Stomach smooth muscle (tissue), 2 donors: ENCODE data around the gene PHF23.

Source experiments
- H3K27ac ChIP-seq: one replicate; pipeline ENCODE4 v1.7.0; 2013; ENCODE audit warnings: mild to moderate bottlenecking, low read length, inconsistent platforms
- H3K27me3 ChIP-seq, 2 donors: one replicate each; pipeline ENCODE4 v1.7.0; 2013; ENCODE audit warnings: low read length in 2 of 2; ENCODE audit not compliant: insufficient read depth in 2 of 2, control insufficient read depth in 1 of 2
- H3K36me3 ChIP-seq, 2 donors: one replicate each; pipeline ENCODE4 v1.7.0; 2013; ENCODE audit warnings: low read length in 2 of 2; ENCODE audit not compliant: control insufficient read depth in 2 of 2, insufficient read depth in 2 of 2
- H3K4me1 ChIP-seq: one replicate; pipeline ENCODE4 v1.7.0; 2013; ENCODE audit warnings: low read length; ENCODE audit not compliant: control insufficient read depth, insufficient read depth
- H3K4me3 ChIP-seq, 2 donors: one replicate each; pipeline ENCODE4 v1.7.0; 2013; ENCODE audit warnings: low read length in 2 of 2
- H3K9ac ChIP-seq, 2 donors: one replicate each; pipeline ENCODE4 v1.7.0; 2013; ENCODE audit warnings: low read length in 2 of 2, mild to moderate bottlenecking in 1 of 2
- H3K9me3 ChIP-seq, 2 donors: one replicate each; pipeline ENCODE4 v1.7.0; 2013; ENCODE audit warnings: low read length in 2 of 2; ENCODE audit not compliant: control insufficient read depth in 2 of 2
- donor health status: healthy.
- donor health status: Pancreatic carcinoma.

PHF23 gene

GRCh38 chr17:7256766-7257456 is 17.7 kb upstream of the PHF23 start:
- no peak overlapping the region for H3K9ac ChIP-seq
- H3K4me3 ChIP-seq: no peak overlapping the region
- H3K36me3 ChIP-seq: peaks cover 24 to 33% of the 10 kb centered on the region in 2 donors
- peaks cover 14 to 18% of the 10 kb centered on the region in 2 donors for H3K27me3 ChIP-seq
- no peaks in the 10 kb centered on the region for H3K9me3 ChIP-seq
- no peak overlapping the region for H3K27ac ChIP-seq
- H3K4me1 ChIP-seq: peaks cover 17% of the 10 kb centered on the region

GRCh38 chr17:7254511-7254910 is 15.3 kb upstream of the PHF23 start:
- Histone ChIP-seq H3K27ac (no peak overlapping the region), H3K9me3 (no peaks in the 10 kb centered on the region), H3K9ac (no peak overlapping the region), H3K4me1 (peaks cover 22% of the 10 kb centered on the region), H3K27me3 (no peaks in the 10 kb centered on the region), H3K36me3 (peaks cover 24 to 31% of the 10 kb centered on the region in 2 donors), H3K4me3 (no peak overlapping the region)

DNA sequence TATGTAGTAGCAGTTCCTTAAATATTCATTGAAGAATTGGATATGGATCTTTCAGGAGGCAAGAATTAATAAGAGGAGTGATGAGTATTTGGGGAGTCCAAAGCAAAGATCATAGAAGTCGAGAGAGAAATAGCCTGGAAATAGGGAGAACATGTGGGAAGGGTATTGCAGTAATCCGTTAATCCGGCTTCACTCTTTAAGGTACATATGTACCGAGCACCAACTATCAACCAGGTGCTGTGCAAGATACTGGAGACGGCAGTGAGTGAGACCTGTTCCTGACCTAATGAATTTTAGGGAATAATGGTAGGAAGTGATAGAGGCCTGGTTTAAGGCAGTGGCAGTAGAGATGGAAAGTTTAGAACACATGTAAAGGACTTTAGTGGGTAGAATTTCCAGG is 13.8 kb upstream of the PHF23 start:
- Histone ChIP-seq H3K4me3 (peak overlapping the region; percentile 87), H3K27ac (peak overlapping the region; percentile 99), H3K9me3 (no peaks in the 10 kb centered on the region), H3K27me3 (no peaks in the 10 kb centered on the region), H3K36me3 (peaks cover 12 to 22% of the 10 kb centered on the region in 2 donors), H3K9ac (peak overlapping the region; percentile 96 to 98), H3K4me1 (peaks cover 30% of the 10 kb centered on the region)

- peak within 1 kb of the TSS; percentile 87 for H3K4me3 ChIP-seq
- H3K9ac ChIP-seq: peak within 1 kb of the TSS; percentile 96 to 98
- H3K9me3 ChIP-seq: no peaks in the 10 kb centered on the region
- peak within 1 kb of the TSS; percentile 99 for H3K27ac ChIP-seq
- peaks cover 12 to 22% of the 10 kb centered on the region in 2 donors for H3K36me3 ChIP-seq
- H3K27me3 ChIP-seq: no peaks in the 10 kb centered on the region
- peaks cover 30% of the 10 kb centered on the region for H3K4me1 ChIP-seq
Observed at GRCh38 chr17:7252176-7253043, 13.2 kb upstream of the PHF23 start, which contains the start of gene ELP5. TSS of gene ELP5 (plus strand) at chr17:7252215. CDS start at chr17:7252551, 336 bp downstream.

- Histone ChIP-seq H3K36me3 (peaks cover 16 to 23% of the 10 kb centered on the region in 2 donors), H3K9ac (peak within 1 kb of the TSS; percentile 96 to 98), H3K4me1 (peaks cover 30% of the 10 kb centered on the region)
Observed at GRCh38 chr17:7251661-7252175, 12.5 kb upstream of the PHF23 start, which contains the start of gene CTDNEP1. TSS of gene CTDNEP1 (minus strand) at chr17:7251734. CDS start at chr17:7251296, 438 bp downstream.

GRCh38 chr17:7250695-7251627 is 11.7 kb upstream of the PHF23 start:
- Histone ChIP-seq H3K9me3 (no peaks in the 10 kb centered on the region), H3K4me1 (peaks cover 30% of the 10 kb centered on the region), H3K27me3 (no peaks in the 10 kb centered on the region), H3K9ac (peak overlapping the region; percentile 82 to 98), H3K36me3 (peaks cover 20 to 25% of the 10 kb centered on the region in 2 donors), H3K4me3 (peak overlapping the region; percentile 87), H3K27ac (peak overlapping the region; percentile 99)

More at GRCh38 chr17:7251661-7252175, 12.5 kb upstream of the PHF23 start, which contains the start of gene CTDNEP1:
- H3K9me3 ChIP-seq: no peaks in the 10 kb centered on the region
- H3K27me3 ChIP-seq: no peaks in the 10 kb centered on the region
- H3K27ac ChIP-seq: peak within 1 kb of the TSS; percentile 99
- peak within 1 kb of the TSS; percentile 87 for H3K4me3 ChIP-seq

DNA sequence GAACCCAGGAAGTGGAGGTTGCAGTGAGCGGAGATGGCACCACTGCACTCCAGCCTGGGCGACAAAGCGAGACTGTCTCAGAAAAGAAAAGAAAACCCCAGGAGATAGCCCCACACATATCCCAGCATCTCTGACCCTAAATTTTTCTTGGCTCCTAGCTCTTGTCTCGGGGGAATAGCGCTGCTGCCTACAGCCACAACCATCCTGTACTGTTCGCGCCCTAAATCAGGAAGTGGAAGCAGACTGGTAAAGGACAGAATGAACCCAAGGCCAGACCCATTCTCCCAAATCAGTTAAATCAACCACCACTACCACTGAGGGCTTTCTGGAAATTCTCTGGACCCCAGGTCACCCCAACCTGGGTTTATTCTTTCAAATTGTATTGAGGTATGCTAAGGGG is 10.6 kb upstream of the PHF23 start:
- H3K9ac ChIP-seq: peak overlapping the region; percentile 82 to 98
- no peaks in the 10 kb centered on the region for H3K9me3 ChIP-seq
- H3K36me3 ChIP-seq: peaks cover 20 to 22% of the 10 kb centered on the region in 2 donors
- H3K4me3 ChIP-seq: peak overlapping the region; percentile 87
- H3K27me3 ChIP-seq: no peaks in the 10 kb centered on the region
- H3K4me1 ChIP-seq: peaks cover 30% of the 10 kb centered on the region
- H3K27ac ChIP-seq: peak overlapping the region; percentile 99

GRCh38 chr17:7249214-7249613 is 10.0 kb upstream of the PHF23 start:
- H3K4me3 ChIP-seq: no peak overlapping the region
- peaks cover 30% of the 10 kb centered on the region for H3K4me1 ChIP-seq
- H3K36me3 ChIP-seq: peaks cover 20 to 21% of the 10 kb centered on the region in 2 donors
- H3K9me3 ChIP-seq: no peaks in the 10 kb centered on the region
- no peak overlapping the region for H3K27ac ChIP-seq
- H3K27me3 ChIP-seq: no peaks in the 10 kb centered on the region
- no peak overlapping the region for H3K9ac ChIP-seq

DNA sequence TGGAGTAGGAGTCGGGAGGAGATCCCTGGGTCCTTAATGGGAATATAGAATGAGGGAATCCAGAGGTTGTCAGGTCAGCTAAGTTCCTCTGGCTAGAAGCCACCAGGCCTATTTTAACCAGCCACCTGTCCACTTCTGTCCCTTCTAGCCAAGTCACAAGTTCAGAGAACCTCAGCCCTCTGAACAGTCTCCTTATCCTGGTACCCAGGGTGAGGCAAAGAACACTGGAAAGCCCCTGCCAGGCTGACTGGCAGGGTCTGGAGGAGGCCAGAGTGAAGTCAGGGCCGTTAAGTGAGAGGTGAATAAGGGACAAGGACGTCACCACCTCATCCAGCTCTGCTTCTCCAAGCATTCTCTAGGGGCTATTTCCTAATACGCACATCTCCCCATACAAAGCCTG is 9.5 kb upstream of the PHF23 start:
- no peaks in the 10 kb centered on the region for H3K27me3 ChIP-seq
- no peak overlapping the region for H3K9ac ChIP-seq
- H3K27ac ChIP-seq: no peak overlapping the region
- peaks cover 19 to 23% of the 10 kb centered on the region in 2 donors for H3K36me3 ChIP-seq
- peaks cover 32% of the 10 kb centered on the region for H3K4me1 ChIP-seq
- no peak overlapping the region for H3K4me3 ChIP-seq
- no peaks in the 10 kb centered on the region for H3K9me3 ChIP-seq

DNA sequence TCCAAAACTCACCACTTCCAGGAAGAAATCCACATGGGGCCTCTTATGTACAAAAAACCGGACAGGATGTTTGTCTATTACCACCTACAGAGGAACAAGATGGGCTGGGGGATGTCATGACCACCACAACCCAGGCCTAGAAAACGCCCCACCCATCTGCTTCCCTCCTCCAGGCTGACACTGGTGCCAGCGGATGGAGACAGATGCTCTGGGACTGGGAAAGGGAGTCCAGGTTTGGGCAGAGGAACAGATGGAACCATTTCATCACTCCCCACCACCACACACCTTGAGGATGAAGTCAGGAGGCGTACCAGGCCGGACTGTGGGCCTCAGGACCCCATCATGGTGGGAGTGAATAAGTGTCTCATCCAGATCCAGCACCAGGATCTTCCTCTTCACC is 7.5 kb upstream of the PHF23 start:
- Histone ChIP-seq H3K27ac (no peak overlapping the region), H3K9me3 (no peaks in the 10 kb centered on the region), H3K4me3 (no peak overlapping the region), H3K9ac (no peak overlapping the region), H3K4me1 (peaks cover 32% of the 10 kb centered on the region), H3K27me3 (no peaks in the 10 kb centered on the region), H3K36me3 (peaks cover 19 to 23% of the 10 kb centered on the region in 2 donors)
